T-helper 17 cell (primary cell): ENCODE results near the gene ACTA2. TPM values are rescaled to one million over a fixed set of nuclear protein-coding genes. Genes with fewer than 3 reads are reported as not detected.

ENCODE experiments used
- ATAC-seq: fragments of 150-1000 bp; cut with Tn5 transposase; 2 replicates; pipeline ENCODE4 v1.10.0; 2021; ENCODE audit warnings: mild to moderate bottlenecking, moderate library complexity
- DNase-seq, 3 donors: peaks; one replicate each; pipeline versions ENCODE4 v3.0.0 to v3.0.0-alpha.2; 2020 to 2021
- H3K9me3 ChIP-seq: one replicate; pipeline ENCODE4 v1.7.0; 2013; ENCODE audit warnings: low read length, mild to moderate bottlenecking; ENCODE audit not compliant: control insufficient read depth, poor library complexity, severe bottlenecking
- H3K27ac Mint-ChIP-seq: one replicate; pipeline ENCODE4 v1.8.0; 2022; ENCODE audit warnings: mild to moderate bottlenecking, moderate library complexity, mixed read lengths
- H3K27me3 Mint-ChIP-seq: one replicate; pipeline ENCODE4 v1.8.0; 2022; ENCODE audit warnings: mixed read lengths
- H3K36me3 Mint-ChIP-seq: one replicate; pipeline ENCODE4 v1.8.0; 2022; ENCODE audit warnings: low read depth, mixed read lengths
- H3K4me1 Mint-ChIP-seq: one replicate; pipeline ENCODE4 v1.8.0; 2022; ENCODE audit warnings: mild to moderate bottlenecking, mixed read lengths
- H3K4me3 Mint-ChIP-seq: one replicate; pipeline ENCODE4 v1.8.0; 2022; ENCODE audit warnings: mild to moderate bottlenecking, moderate library complexity, mixed read lengths
- total RNA-seq, 4 donors: library from RNA in 2 of 4; stranded (reverse) in 2 of 4; gene quantifications; one replicate each; pipeline ENCODE4 v1.2.3 and lab custom pipeline; 2022 to 2026

Gene ACTA2
- total RNA-seq, 2 donors from 2014 or later: 3.8 to 4.6 TPM

GRCh38 chr10:88918191-88918905 is 34.2 kb downstream of the ACTA2 start:
- DNase-seq: no peak
- no peaks in the 10 kb centered on the region for H3K9me3 ChIP-seq
- no peak overlapping the region for H3K4me3 Mint-ChIP-seq
- no peak for ATAC-seq
- H3K27ac Mint-ChIP-seq: no peak overlapping the region
- peaks cover 4% of the 10 kb centered on the region for H3K4me1 Mint-ChIP-seq
- no peaks in the 10 kb centered on the region for H3K36me3 Mint-ChIP-seq
- H3K27me3 Mint-ChIP-seq: no peaks in the 10 kb centered on the region

- DNase-seq (no peak), ATAC-seq (no peak)
- Mint-ChIP-seq H3K4me1 (peaks cover 4% of the 10 kb centered on the region), H3K4me3 (no peak overlapping the region), H3K27ac (no peak overlapping the region), H3K36me3 (no peaks in the 10 kb centered on the region), H3K27me3 (no peaks in the 10 kb centered on the region)
- no peaks in the 10 kb centered on the region for H3K9me3 ChIP-seq
Measured at GRCh38 chr10:88916986-88917385, 35.6 kb downstream of the ACTA2 start.

- Mint-ChIP-seq H3K27me3 (no peaks in the 10 kb centered on the region), H3K27ac (no peak overlapping the region), H3K4me1 (peaks cover 4% of the 10 kb centered on the region), H3K36me3 (peaks cover 4% of the 10 kb centered on the region), H3K4me3 (no peak overlapping the region)
- no peaks in the 10 kb centered on the region for H3K9me3 ChIP-seq
- ATAC-seq (no peak), DNase-seq (no peak)
Measured at GRCh38 chr10:88916231-88916630, 36.3 kb downstream of the ACTA2 start.

- no peak for ATAC-seq
- no peaks in the 10 kb centered on the region for H3K9me3 ChIP-seq
- Mint-ChIP-seq H3K27ac (no peak overlapping the region), H3K4me1 (peaks cover 4% of the 10 kb centered on the region), H3K27me3 (no peaks in the 10 kb centered on the region), H3K36me3 (peaks cover 6% of the 10 kb centered on the region), H3K4me3 (no peak overlapping the region)
- DNase-seq: no peak
Measured at GRCh38 chr10:88915781-88916180, 36.8 kb downstream of the ACTA2 start.

- Mint-ChIP-seq H3K27ac (no peak overlapping the region), H3K4me3 (no peak overlapping the region), H3K36me3 (peaks cover 6% of the 10 kb centered on the region), H3K27me3 (no peaks in the 10 kb centered on the region), H3K4me1 (peaks cover 4% of the 10 kb centered on the region)
- ATAC-seq: no peak
- no peak for DNase-seq
- no peaks in the 10 kb centered on the region for H3K9me3 ChIP-seq
Measured at GRCh38 chr10:88913788-88914187, 38.8 kb downstream of the ACTA2 start.

GRCh38 chr10:88913127-88913526 is 39.4 kb downstream of the ACTA2 start:
- peaks cover 6% of the 10 kb centered on the region for H3K36me3 Mint-ChIP-seq
- H3K4me3 Mint-ChIP-seq: no peak overlapping the region
- H3K27me3 Mint-ChIP-seq: no peaks in the 10 kb centered on the region
- no peaks in the 10 kb centered on the region for H3K9me3 ChIP-seq
- ATAC-seq (no peak), DNase-seq (no peak)
- no peak overlapping the region for H3K27ac Mint-ChIP-seq
- H3K4me1 Mint-ChIP-seq: peaks cover 8% of the 10 kb centered on the region

GRCh38 chr10:88911851-88912250 is 40.7 kb downstream of the ACTA2 start:
- peaks cover 7% of the 10 kb centered on the region for H3K36me3 Mint-ChIP-seq
- DNase-seq (no peak), ATAC-seq (no peak)
- H3K4me1 Mint-ChIP-seq: peaks cover 11% of the 10 kb centered on the region
- no peak overlapping the region for H3K4me3 Mint-ChIP-seq
- peak overlapping the region; percentile 29 for H3K27ac Mint-ChIP-seq
- no peaks in the 10 kb centered on the region for H3K9me3 ChIP-seq
- H3K27me3 Mint-ChIP-seq: no peaks in the 10 kb centered on the region

- DNase-seq (no peak), ATAC-seq (no peak)
- no peaks in the 10 kb centered on the region for H3K27me3 Mint-ChIP-seq
- H3K36me3 Mint-ChIP-seq: peaks cover 9% of the 10 kb centered on the region
- H3K27ac Mint-ChIP-seq: peak overlapping the region; percentile 29
- no peak overlapping the region for H3K4me3 Mint-ChIP-seq
- H3K9me3 ChIP-seq: no peaks in the 10 kb centered on the region
- peaks cover 12% of the 10 kb centered on the region for H3K4me1 Mint-ChIP-seq
Measured at GRCh38 chr10:88911116-88911515, 41.5 kb downstream of the ACTA2 start.

- Mint-ChIP-seq H3K36me3 (peaks cover 11% of the 10 kb centered on the region), H3K27ac (peak overlapping the region; percentile 54)
- no peak for DNase-seq
Measured at GRCh38 chr10:88908194-88908593, 44.4 kb downstream of the ACTA2 start.

GRCh38 chr10:88906921-88907320 is 45.7 kb downstream of the ACTA2 start:
- no peak overlapping the region for H3K4me3 Mint-ChIP-seq
- ATAC-seq (no peak), DNase-seq (no peak)
- H3K9me3 ChIP-seq: no peaks in the 10 kb centered on the region
- H3K27ac Mint-ChIP-seq: peak overlapping the region; percentile 54
- H3K27me3 Mint-ChIP-seq: no peaks in the 10 kb centered on the region
- H3K36me3 Mint-ChIP-seq: peaks cover 11% of the 10 kb centered on the region
- peaks cover 9% of the 10 kb centered on the region for H3K4me1 Mint-ChIP-seq

More at GRCh38 chr10:88908194-88908593, 44.4 kb downstream of the ACTA2 start:
- ATAC-seq: peak; percentile 84
- H3K4me3 Mint-ChIP-seq: no peak overlapping the region
- no peaks in the 10 kb centered on the region for H3K9me3 ChIP-seq
- H3K4me1 Mint-ChIP-seq: peaks cover 9% of the 10 kb centered on the region
- H3K27me3 Mint-ChIP-seq: no peaks in the 10 kb centered on the region

GRCh38 chr10:88903715-88904114 is 48.9 kb downstream of the ACTA2 start:
- H3K4me1 Mint-ChIP-seq: peaks cover 26% of the 10 kb centered on the region
- no peak for DNase-seq
- no peaks in the 10 kb centered on the region for H3K27me3 Mint-ChIP-seq
- ATAC-seq: no peak
- H3K36me3 Mint-ChIP-seq: peaks cover 8% of the 10 kb centered on the region
- no peaks in the 10 kb centered on the region for H3K9me3 ChIP-seq
- no peak overlapping the region for H3K4me3 Mint-ChIP-seq
- H3K27ac Mint-ChIP-seq: no peak overlapping the region

- H3K9me3 ChIP-seq: no peaks in the 10 kb centered on the region
- ATAC-seq (no peak), DNase-seq (no peak)
- Mint-ChIP-seq H3K4me3 (no peak overlapping the region), H3K27me3 (no peaks in the 10 kb centered on the region), H3K36me3 (peaks cover 9% of the 10 kb centered on the region), H3K4me1 (peaks cover 29% of the 10 kb centered on the region), H3K27ac (peak overlapping the region; percentile 57)
Measured at GRCh38 chr10:88901984-88902789, 50.4 kb downstream of the ACTA2 start.

- H3K9me3 ChIP-seq: no peaks in the 10 kb centered on the region
- ATAC-seq (peak; percentile 61), DNase-seq (no peak)
- Mint-ChIP-seq H3K4me3 (no peak overlapping the region), H3K27me3 (no peaks in the 10 kb centered on the region), H3K4me1 (peaks cover 34% of the 10 kb centered on the region), H3K27ac (peak overlapping the region; percentile 57), H3K36me3 (peaks cover 7% of the 10 kb centered on the region)
Measured at GRCh38 chr10:88901206-88901983, 51.2 kb downstream of the ACTA2 start.
